KOPT-K1 (cell line): ENCODE measurements around the gene LRRC74A.

Experiments
- H3K27ac ChIP-seq: fragments of 200-600 bp; sonication (generic); 2 replicates; pipeline ENCODE4 v1.5.1; 2016; ENCODE audit warnings: antibody characterized with exemption, mild to moderate bottlenecking, low read depth, low read length; ENCODE audit not compliant: poor library complexity, severe bottlenecking
- H3K36me3 ChIP-seq: fragments of 200-600 bp; sonication (generic); 2 replicates; pipeline ENCODE4 v1.5.1; 2017; ENCODE audit warnings: antibody characterized with exemption, mild to moderate bottlenecking, low read length, moderate library complexity; ENCODE audit not compliant: insufficient read depth
- H3K9me3 ChIP-seq: fragments of 200-600 bp; sonication (generic); 2 replicates; pipeline ENCODE4 v1.5.1; 2017; ENCODE audit warnings: antibody characterized with exemption, low read length, mild to moderate bottlenecking; ENCODE audit not compliant: insufficient read depth, poor library complexity, severe bottlenecking

Gene LRRC74A

GRCh38 chr14:76856769-76857168 lies 30.6 kb downstream of the LRRC74A start:
- Histone ChIP-seq H3K27ac (no peak overlapping the region), H3K9me3 (no peaks in the 10 kb centered on the region), H3K36me3 (no peaks in the 10 kb centered on the region)

- Histone ChIP-seq H3K9me3 (no peaks in the 10 kb centered on the region), H3K36me3 (no peaks in the 10 kb centered on the region), H3K27ac (no peak overlapping the region)
These were observed 35.5 kb downstream of the LRRC74A start for GRCh38 chr14:76861574-76862255.

GRCh38 chr14:76862546-76863282 lies 36.5 kb downstream of the LRRC74A start:
- Histone ChIP-seq H3K27ac (no peak overlapping the region), H3K9me3 (no peaks in the 10 kb centered on the region), H3K36me3 (no peaks in the 10 kb centered on the region)

GRCh38 chr14:76863724-76864407 lies 37.7 kb downstream of the LRRC74A start:
- Histone ChIP-seq H3K36me3 (no peaks in the 10 kb centered on the region), H3K9me3 (no peaks in the 10 kb centered on the region), H3K27ac (no peak overlapping the region)

- H3K27ac ChIP-seq = no peak overlapping the region
- no peaks in the 10 kb centered on the region for H3K36me3 ChIP-seq
- H3K9me3 ChIP-seq = no peaks in the 10 kb centered on the region
These were observed 40.2 kb downstream of the LRRC74A start for GRCh38 chr14:76866456-76866855.

GRCh38 chr14:76867516-76868453 lies 41.6 kb downstream of the LRRC74A start:
- Histone ChIP-seq H3K9me3 (no peaks in the 10 kb centered on the region), H3K36me3 (no peaks in the 10 kb centered on the region), H3K27ac (no peak overlapping the region)

GRCh38 chr14:76868454-76869170 lies 42.4 kb downstream of the LRRC74A start:
- no peaks in the 10 kb centered on the region for H3K36me3 ChIP-seq
- no peak overlapping the region for H3K27ac ChIP-seq
- no peaks in the 10 kb centered on the region for H3K9me3 ChIP-seq

- Histone ChIP-seq H3K36me3 (no peaks in the 10 kb centered on the region), H3K9me3 (peaks cover 2% of the 10 kb centered on the region), H3K27ac (no peak overlapping the region)
These were observed 44.0 kb downstream of the LRRC74A start for GRCh38 chr14:76870166-76870565.

- H3K27ac ChIP-seq = no peak overlapping the region
- no peaks in the 10 kb centered on the region for H3K36me3 ChIP-seq
- peaks cover 9% of the 10 kb centered on the region for H3K9me3 ChIP-seq
These were observed 46.7 kb downstream of the LRRC74A start for GRCh38 chr14:76872796-76873432.

GRCh38 chr14:76874734-76875133 lies 48.5 kb downstream of the LRRC74A start:
- Histone ChIP-seq H3K9me3 (peaks cover 9% of the 10 kb centered on the region), H3K36me3 (no peaks in the 10 kb centered on the region), H3K27ac (no peak overlapping the region)

GRCh38 chr14:76876076-76876475 lies 49.9 kb downstream of the LRRC74A start:
- H3K9me3 ChIP-seq = peaks cover 9% of the 10 kb centered on the region
- no peak overlapping the region for H3K27ac ChIP-seq
- H3K36me3 ChIP-seq = no peaks in the 10 kb centered on the region

- no peaks in the 10 kb centered on the region for H3K36me3 ChIP-seq
- peaks cover 9% of the 10 kb centered on the region for H3K9me3 ChIP-seq
- no peak overlapping the region for H3K27ac ChIP-seq
These were observed 51.7 kb downstream of the LRRC74A start for GRCh38 chr14:76877871-76878270.

- Histone ChIP-seq H3K36me3 (no peaks in the 10 kb centered on the region), H3K9me3 (peaks cover 5% of the 10 kb centered on the region), H3K27ac (no peak overlapping the region)
These were observed 54.2 kb downstream of the LRRC74A start for GRCh38 chr14:76880449-76880848.

GRCh38 chr14:76881348-76881747 lies 55.1 kb downstream of the LRRC74A start:
- no peak overlapping the region for H3K27ac ChIP-seq
- H3K36me3 ChIP-seq = no peaks in the 10 kb centered on the region

More at GRCh38 chr14:76881348-76881747, 55.1 kb downstream of the LRRC74A start:
- H3K9me3 ChIP-seq = no peaks in the 10 kb centered on the region
